ENCODE measurements around the gene RPS27L.

Gene RPS27L

DNA sequence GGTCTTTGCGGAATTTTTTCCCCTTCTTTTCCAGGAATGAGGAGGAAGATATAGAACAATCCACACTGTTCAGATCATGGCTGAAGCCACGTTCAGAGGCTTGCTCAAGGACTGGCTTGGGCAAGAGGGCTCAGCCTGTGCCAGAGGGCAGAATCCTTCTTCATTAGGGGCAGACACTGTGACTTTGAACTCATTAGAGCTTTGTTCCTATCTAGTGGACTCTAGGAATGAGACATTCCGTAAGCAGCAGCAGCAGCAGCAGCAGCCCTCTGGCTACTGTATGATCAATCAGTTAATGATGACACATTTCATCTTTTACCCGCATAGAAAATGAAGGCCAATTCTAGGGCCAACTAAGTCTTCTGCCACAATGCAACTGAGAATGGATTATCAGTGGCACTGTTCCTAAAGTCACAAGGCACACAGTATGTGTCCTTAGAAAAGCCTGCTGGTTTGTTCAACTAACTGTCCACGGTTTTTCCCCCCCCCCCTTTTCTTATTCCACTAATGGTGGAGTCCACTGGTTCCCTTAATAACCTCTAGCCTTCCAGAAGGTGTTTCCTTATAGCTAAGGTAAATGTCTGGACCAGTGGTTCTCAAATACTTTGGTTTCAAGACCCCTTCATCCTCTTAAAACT lies 30.4 kb upstream of the RPS27L start:
- DNase-seq, result no peak

GRCh38 chr15:63186065-63186464 lies 28.8 kb upstream of the RPS27L start:
- no peak for DNase-seq

DNA sequence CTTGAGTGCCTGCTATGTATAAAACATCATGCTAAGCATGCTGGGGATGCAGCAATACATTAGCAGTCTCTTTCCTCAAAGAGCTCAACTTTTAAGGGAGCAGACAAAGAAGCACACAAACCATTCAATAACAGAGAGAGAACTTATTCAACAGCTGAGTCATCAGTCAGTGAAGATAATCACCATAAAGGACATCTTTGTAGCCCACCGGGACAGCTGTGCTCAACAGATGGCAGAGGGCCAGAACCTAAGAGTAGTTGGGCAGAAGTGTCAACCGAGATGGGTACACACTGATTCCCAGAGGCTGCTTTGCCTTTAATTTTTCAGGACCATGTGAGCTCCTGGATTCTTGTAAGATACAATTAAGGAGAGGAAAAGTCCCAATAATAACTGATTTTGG lies 27.9 kb upstream of the RPS27L start:
- no peak for DNase-seq

DNA sequence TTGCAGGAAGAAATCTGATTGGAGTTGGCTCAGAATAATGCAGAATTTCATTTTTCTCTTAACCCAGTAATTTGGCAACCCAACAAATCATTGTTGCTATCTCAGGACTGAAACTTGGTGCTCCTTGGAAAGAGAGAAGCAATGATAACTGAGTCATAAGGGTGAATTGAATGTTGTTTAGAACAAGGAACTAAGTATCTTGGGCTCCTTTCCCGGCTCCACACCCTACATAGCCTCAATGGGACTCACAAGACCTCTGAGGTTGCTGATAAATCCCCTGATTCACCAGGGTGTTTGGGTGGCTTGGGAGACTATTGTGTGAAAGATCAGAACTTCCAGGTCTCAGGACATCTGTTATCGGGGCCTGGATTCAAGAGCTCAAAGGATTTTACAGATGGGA lies 24.4 kb upstream of the RPS27L start:
- DNase-seq, result no peak

- no peak for DNase-seq
These were observed 23.5 kb upstream of the RPS27L start for GRCh38 chr15:63180746-63181145.

- DNase-seq, result peak; percentile 41
These were observed 20.8 kb upstream of the RPS27L start for GRCh38 chr15:63178034-63178433.

- DNase-seq, result no peak
These were observed 19.0 kb upstream of the RPS27L start for GRCh38 chr15:63176302-63176701.

DNA sequence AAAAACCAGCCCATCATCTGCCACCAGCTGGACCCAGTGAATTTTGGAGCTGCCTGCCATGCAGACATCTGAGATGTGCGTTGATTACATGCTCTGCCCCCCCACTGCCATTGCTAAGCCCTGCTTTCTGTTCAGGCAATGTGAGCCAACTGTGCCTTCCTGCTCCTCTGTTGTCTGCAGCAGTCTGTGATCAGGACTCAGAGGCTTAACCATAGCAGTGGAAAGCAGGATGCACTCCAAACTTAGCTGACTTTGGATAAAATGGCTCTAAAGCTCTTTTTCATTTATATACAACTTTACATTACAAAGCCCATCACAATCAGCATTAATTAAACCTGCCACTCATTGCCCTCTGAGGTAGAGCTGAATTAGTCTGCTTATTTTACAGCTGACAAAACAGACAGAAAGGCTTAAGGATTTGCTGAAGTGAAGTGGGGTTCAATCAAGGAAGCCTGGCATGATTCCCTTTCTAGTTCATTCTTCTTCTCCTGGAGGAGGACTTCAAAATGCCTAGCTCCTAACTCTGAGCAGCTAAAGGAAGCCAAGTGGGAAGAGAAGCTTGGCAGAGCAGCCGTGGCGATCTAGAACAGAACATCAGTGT lies 15.7 kb upstream of the RPS27L start:
- no peak for DNase-seq

GRCh38 chr15:63172376-63172775 lies 15.1 kb upstream of the RPS27L start:
- DNase-seq, result no peak

DNA sequence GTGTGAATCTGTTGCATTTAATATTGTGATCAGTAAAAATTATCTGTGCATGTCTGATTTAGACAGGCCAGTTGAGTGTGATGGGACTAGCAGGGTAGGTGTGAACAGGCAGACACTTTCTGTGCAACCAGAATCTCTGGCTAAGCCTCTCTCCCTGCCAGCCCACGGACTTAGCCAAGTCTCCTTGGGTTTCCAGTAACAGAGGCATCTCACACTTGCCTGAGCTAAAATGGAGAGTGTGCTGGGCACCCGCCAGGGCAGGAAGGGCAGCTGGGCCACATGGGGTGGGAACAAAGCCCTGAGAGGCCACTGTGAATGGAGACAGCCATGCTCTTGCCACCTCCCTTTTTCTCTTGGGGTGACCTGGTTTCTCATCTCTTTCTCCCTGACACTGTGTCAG lies 12.5 kb upstream of the RPS27L start:
- DNase-seq, result no peak

GRCh38 chr15:63166219-63166618 lies 8.9 kb upstream of the RPS27L start:
- DNase-seq, result no peak

GRCh38 chr15:63165166-63165859 lies 8.0 kb upstream of the RPS27L start:
- no peak for DNase-seq

GRCh38 chr15:63163217-63163616 lies 5.9 kb upstream of the RPS27L start:
- no peak for DNase-seq

DNA sequence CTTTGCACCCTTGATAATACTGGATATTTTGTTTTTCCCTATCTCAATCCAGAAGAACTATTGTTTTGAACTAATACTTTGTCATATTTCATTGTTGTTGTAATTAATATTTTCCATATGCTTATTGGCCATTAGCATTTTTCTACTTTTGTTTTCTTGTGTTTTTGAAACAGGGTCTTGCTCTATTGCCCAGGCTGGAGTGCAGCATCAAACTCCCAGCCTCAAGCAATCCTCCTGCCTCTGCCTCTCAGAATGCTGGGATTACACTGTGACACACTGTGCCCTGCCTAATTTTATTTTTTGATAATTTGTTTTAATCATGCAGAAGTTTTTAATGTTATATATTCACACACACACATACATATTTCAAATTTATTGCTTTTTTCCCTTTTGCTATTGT lies 3.4 kb upstream of the RPS27L start:
- no peak for DNase-seq

GRCh38 chr15:63157891-63158431 lies 684 bp upstream of the RPS27L start:
- no peak for DNase-seq

DNA sequence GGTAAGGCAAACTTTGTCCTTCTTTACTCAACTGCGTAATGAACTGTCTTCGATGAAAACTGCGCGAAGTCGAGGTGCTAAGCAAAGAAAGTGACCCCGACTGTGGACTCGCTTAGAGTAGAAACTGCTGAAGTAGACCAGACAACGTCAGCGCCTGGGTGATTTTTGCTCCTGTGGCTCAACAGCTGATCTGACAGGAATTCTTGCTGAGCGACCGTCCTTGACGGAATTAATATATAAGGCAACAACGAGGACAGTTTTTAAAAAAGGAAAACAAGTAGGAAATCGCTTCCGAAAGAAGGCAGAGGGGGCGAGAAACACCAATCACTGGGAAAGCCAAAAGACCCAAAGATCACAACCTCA lies 541 bp downstream of the RPS27L start:
- no peak for DNase-seq

GRCh38 chr15:63156086-63156710 lies 1.1 kb downstream of the RPS27L start:
- DNase-seq, result no peak

GRCh38 chr15:63155486-63155885 lies 1.8 kb downstream of the RPS27L start:
- DNase-seq, result no peak

DNA sequence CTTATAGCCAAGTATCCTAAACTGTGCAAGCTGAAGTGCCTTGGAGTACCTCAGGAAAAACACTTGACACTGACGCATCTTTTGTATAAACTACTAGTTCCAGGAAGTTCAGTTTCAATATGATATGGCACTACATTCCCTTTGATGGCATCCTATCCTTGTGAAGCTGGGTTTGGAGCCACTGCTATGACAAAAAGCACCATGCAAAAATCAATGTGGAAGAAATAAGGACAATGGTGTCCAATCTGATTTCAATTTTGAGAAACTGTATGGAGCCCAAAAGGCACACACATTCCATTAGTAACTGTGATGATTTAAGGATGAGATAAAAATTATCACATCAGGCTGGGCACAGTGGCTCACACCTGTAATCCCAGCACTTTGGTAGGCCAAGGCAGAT lies 5.6 kb downstream of the RPS27L start:
- DNase-seq, result no peak

DNA sequence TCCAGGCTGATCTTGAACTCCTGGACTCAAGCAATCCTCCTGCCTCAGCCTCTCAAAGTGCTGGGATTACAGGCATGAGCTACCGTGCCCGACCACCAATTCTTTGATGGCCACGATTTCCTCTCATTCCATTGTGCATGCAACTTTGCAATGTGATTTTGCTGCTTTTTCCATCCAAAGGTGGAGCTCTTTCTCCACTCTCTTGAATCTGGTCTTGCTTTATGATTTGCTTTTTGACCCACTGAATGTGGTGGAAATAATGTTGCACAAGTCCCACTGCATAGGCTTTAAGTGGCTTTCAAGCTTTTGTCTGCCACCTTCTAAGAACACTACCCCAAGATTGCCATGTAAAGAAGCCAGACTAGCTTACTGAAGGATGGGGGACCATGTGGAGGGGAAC lies 10.6 kb downstream of the RPS27L start:
- no peak for DNase-seq

DNA sequence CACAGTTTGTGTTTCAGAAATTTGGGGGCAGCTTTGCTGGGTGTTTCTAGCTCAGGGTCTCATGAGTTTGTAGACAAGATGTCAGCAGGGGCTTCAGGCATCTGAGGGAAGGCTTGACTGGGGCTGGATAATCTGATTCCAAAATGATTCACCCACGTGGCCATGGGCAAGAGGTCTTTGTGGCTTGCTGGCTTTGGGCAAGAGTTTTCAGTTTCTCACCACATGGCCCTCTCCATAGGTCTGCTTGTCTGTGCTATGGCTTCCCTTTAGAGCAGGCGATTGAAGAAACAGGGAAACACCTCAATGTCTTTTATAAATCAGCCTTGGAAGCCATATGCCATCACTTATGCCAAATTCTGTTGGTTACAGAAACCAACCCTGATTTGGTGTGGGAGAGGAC lies 11.9 kb downstream of the RPS27L start:
- no peak for DNase-seq

DNA sequence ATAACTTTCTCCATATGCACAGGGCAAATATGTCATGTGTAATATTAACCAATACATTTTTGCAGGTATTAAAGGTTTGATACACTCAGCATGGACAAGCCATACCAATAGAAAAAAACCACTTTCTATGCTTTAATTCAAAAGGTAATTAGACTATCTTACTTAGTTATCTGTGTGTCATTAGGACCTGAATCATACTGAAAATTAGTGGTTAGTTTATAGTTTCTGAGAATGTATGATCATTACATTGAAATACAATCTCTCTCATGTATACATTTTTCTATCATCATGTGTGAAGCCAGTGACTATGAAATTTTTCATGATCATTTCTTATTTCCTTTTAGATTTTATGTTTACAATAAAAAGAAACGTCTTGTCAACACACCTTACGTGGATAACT lies 16.3 kb downstream of the RPS27L start:
- no peak for DNase-seq

GRCh38 chr15:63136742-63137141 lies 20.5 kb downstream of the RPS27L start:
- DNase-seq, result no peak

DNA sequence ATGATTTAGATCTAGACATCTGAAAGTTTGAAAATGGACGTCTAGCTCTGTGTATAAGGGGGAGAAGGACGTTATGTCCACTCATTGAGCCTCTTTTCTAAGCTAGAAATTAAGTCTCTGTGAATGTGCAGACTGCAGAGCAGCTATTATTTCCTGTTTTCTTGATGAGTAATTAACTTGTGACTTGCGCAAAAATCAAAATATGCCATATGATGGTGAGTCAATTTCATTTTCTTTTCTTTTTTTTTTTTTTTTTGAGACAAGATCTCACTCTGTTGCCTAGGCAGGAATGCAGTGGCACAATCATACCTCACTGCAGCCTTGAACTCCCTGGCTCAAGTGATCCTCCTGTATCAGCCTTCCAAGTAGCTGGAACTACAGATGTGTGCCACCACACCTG lies 21.5 kb downstream of the RPS27L start:
- DNase-seq, result no peak
